GM19023 (cell line): Measurements from ENCODE around the gene ARID4A.
"Not testable (repeated sequence)": the region's sequence is repeated elsewhere in the genome, so short reads cannot be mapped to it uniquely, and the experiment has no call there.

Experiments used
- ATAC-seq: cut with Tn5 transposase; IDR thresholded peaks from one replicate; pipeline ENCODE4 v1.9.1; 2021; ENCODE audit warnings: mild to moderate bottlenecking, moderate library complexity; ENCODE audit not compliant: unreplicated experiment

ARID4A gene

DNA sequence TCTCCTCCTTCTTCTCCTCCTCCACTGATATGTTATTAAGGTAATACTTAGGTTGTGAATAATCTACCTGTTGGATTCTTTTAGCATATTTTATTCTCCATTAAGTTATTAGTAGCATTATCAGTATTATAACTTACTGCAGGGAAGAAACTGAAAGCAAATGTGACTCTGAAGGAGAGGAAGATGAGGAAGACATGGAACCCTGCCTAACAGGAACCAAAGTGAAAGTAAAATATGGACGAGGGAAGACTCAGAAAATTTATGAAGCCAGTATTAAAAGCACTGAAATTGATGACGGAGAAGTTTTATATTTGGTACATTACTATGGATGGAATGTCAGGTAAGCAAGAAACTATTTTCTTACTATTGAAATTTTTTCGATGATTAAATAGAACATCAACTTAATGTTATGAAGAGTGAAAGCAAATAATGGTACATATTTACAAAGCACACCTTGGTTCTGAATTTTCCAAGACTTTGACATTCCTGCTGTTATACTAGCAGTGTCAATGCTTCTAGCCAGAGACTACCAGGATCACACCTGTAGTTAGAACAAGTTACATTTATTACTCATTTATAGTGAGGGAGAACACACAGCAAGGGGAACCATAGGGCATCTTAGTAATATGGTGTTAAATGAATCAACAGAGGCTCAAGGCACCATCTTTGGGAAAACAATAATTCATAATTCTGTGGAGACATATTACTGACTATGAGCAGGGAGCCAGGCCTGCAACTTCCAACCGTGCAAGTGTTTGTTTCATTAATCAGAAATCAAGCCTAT is 55.4 kb downstream of the ARID4A start:
- ATAC-seq = no peak

DNA sequence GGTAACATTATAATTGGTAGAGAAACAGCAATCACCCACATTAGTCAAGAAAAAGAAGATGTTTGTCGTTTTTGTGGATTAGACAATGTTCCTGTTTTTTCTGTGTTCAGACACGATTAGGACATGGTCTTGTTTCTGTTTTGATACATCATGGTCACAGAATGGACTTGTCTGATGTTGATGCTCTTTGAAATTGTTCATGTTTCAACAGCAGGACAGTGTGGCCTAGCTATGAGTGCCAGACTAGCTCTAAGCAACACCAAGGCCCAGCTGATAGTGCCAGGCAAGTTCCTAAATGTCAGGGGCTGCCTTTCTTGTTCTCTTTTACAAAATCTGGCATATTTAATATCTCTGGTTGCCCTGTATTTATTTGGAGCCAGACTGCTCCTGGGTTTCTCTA is 56.5 kb downstream of the ARID4A start:
- no peak for ATAC-seq

DNA sequence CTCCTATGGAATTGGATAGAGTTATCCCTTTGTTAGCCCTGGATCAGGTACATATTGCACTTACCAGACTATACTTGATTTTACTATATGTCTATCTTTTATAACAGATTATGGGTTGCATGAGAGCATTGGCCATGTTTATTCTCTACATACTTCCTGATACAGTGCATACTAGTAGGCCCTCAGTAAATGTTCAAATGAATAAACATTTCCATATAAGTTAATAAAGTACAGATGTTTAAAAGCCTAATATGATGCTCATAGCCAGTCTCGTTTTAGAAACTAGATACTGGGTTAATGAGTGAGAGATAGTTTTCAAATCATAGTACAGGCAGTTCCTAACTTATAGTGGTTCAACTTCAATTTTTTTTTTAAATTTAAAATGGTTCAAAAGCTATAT is 57.9 kb downstream of the ARID4A start:
- no peak for ATAC-seq

DNA sequence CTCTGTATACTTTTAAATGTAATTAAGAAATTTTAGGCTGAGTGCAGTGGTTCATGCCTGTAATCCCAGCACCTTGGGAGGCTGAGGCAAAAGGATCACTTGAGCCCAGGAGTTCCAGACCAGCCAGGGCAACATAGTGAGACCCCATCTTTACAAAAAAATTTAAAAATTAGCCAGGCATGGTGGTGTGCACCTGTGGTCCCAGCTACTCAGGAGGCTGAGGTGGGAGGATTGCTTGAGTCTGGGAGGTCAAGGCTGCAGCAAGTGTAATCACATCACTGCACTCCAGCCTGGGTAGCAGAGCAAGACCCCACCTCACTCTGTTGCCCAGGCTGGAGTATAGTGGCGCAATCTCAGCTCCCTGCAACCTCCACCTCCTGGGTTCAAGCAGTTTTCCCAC is 63.9 kb downstream of the ARID4A start:
- not testable (repeated sequence) for ATAC-seq

DNA sequence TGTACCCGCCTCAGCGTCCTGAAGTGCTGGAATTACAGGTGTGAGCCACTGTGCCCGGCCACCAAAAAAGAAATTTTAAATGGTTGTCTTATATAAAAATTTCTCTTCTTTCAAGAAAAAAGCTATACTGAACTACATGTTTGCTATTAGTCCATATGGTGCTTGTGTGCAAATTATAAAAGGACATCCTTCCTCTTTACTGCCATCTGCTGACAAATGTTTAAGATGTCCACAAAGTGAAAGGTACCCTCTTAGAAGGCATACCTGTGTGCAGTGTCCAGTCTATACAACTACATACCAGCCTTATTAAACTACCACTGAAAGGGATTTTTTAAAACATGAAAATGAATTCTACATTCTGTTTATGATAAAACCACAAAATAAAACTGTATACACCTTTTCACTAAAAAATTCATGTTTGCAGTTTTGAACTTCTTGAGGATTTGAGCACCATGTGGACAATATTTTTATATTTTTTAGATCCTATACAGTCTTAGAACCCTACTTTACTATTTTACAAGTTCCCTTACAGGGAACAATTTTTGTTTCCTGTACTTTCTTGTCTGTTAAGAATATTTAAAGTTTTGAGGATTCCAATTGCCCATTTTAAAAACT is 64.5 kb downstream of the ARID4A start:
- no peak for ATAC-seq

DNA sequence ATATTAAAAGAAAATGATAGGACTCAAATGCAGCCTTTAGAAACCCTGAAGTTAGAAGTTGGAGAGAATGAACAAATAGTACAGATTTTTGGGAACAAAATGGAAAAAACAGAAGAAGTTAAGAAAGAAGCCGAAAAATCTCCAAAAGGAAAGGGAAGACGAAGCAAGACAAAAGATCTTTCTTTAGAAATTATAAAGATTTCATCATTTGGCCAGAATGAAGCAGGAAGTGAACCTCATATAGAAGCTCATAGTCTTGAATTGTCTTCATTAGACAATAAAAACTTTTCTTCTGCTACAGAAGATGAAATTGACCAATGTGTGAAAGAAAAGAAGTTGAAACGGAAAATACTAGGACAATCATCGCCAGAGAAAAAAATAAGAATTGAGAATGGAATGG is 66.0 kb downstream of the ARID4A start:
- ATAC-seq = no peak

DNA sequence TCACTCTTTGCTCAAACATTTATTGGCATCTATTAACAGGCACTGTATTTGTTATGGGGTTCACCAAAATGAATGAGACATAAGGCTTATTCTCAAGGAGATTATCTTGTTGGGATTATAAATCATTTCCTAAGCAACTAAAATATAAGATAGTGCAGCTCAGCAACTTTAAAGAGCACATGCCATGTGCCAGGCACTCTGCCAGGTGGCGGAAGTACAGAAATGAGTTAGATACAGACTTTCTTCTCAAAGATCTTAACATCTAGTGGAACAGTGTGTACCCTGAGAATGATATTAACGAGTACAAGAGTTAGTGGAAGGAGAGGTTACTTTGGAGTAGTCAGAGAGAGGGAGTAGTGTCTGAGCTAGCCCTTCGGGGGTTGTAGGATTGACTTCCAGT is 68.9 kb downstream of the ARID4A start:
- ATAC-seq = no peak

DNA sequence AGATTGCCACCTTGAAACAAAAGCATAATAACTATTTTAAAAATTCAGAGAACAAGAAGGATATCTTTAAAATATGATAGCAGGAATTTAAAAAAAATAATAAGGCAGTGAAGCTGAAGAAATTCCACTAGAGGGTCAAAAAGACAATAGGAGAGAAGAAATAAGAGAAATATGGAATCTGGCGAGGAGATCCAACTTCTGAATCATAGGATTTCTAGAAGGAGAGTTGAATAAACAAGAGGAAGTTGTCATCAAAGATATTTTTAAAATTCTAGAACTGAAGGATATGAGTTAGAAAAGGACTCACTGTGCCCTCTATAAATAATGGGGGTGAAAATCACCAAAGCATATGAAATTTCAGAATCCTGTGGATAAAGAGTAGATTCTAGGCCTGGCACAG is 70.6 kb downstream of the ARID4A start:
- ATAC-seq = no peak

DNA sequence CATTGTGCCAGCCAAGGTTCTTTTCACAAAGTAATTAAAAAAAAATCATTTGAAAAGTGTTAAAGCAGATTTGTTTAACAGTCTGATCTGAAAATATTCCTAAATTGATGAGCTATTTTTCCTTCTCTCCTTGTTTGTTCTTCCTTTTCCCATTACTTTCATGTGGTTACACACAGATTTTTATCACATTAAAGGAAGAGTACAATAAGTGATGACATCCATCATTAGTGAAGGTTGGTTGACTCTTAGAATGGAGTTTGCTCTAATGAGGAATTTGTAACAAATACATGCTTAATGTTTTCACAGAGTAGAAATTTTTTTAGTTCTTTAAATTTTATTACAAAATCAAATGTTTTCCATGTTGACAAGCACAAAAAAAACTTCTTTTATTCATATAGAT is 78.4 kb downstream of the ARID4A start:
- ATAC-seq = no peak

DNA sequence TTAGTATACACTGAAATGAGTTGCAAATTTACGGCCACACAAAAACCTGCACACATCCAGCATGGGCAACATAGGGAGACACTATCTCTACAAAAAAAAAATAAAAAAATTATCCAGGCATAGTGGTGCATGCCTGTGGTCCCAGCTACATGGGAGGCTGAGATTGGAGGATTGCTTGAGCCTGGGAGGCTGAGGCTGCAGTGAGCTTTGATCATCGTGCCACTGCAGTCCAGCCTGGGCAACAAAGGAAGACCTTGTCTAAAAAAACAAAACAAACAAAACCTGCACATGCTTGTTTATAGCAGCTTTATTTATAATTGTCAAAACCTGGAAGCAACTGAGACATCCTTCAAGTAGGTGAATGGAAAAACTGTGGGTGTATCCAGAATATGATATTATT is 92.5 kb downstream of the ARID4A start:
- no peak for ATAC-seq

DNA sequence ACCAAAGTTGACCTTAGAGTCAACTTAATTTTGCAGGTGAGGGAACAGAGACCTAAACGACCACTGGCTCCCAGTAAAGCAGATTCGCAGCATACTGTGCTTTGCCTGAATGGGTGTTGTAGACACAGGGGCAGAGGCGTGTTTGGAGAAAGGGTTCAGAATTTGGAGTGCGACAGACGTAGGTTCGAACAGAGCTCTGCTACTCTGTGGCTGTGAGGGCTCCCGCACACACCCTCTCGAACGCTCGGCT is 97.1 kb downstream of the ARID4A start:
- no peak for ATAC-seq

DNA sequence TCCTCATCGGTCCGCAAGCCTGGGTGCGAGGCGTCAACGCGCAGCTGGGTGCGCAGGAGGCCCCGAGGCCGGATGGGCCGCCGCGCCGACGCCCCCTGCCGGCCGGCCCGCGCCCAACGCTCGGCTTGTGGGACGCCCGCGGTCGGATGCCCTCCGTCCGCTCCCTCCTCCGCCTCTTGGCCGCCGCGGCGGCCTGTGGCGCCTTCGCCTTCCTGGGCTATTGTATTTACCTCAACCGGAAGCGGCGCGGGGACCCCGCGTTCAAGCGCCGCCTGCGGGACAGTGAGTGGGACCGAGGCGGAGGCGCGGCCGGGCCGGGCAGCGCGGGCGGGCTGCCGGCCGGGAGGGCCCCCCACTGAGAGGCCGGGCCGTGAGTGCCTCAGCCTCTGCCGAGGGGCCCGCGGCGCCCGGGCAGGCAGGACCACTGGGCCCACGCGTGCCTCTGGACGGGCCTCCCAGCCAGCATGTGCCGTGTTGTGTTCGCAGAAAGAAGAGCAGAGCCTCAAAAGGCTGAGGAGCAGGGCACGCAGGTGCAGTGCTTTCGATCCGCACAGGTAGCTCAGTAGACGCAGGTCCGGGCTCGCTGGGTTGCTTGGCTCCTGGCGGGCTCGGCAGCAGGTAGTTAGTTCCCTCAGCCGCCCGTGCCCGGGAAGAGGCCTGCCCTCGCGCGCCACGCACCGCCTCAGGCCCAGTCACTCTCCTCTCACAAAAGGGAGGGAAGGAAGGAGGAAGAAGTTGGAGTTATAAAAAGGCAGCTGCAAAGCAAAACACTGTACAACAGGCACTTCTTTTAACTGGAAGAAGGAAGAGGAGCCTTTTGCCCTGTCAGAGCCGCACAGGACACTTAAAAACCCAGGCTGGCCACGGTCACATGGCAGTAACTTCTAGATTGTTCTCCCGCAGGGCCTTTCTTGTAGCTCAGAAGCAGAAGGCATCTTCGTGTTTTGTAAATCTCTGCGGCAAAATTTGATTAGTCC is 97.7 kb downstream of the ARID4A start, which contains the start of gene TOMM20L:
Gene TOMM20L, plus strand, starts transcription at position 119 of the 977 bp plus-strand sequence. Its CDS starts 28 bp downstream, at position 147.
- ATAC-seq = peak; percentile 95

DNA sequence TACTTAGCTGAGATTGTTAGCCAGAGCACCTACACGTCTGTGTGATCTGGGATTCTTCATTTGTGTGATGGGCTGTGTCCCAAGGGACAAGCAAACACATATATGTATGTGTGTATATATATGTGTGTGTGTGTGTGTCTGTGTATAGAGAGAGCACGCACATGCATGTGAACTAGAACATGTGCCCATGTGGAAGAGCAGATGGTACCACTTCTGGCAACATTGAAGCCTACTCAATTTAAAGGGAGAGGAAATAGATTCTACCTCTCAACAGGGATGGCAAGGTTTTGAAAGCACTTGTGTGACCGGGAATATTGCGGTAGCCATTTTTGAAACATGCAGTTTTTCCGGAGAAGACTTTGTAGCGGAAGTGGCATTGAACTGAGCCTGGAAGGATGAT is 98.8 kb downstream of the ARID4A start:
- no peak for ATAC-seq

DNA sequence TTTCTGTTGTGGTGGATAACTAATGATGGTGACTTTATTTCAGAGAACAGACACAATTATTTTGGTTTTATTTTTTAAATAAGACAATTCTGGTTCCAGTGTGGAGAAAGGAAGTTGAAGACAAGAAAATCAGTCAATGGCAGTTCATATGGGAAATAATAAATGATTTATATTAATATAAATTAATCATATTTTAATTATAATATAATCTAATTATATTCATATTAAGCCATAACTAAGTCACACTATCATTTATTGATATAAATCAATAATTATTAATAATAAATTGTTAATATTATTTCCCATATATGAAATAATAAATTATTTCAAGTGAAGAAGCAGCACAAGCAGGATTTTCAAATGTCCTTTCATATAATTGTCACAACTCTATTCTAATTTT is 100.1 kb downstream of the ARID4A start:
- no peak for ATAC-seq

DNA sequence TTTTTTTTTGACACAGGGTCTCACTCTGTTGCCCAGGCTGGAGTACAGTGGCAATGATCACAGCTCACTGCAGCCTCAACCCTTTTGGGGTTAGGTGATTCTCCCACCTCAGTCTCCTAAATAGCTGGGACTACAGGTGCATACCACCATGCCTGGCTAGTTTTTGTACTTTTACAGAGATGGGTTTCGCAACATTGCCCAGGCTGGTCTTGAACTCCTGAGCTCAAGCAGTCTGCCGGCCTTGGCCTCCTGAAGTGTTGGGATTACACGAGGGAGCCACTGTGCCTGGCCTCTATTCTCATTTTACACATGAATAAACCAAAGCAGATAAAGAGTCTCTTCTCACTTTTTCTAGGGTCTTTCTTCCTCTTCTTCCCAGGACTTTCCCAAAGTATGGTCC is 100.5 kb downstream of the ARID4A start:
- no peak for ATAC-seq

DNA sequence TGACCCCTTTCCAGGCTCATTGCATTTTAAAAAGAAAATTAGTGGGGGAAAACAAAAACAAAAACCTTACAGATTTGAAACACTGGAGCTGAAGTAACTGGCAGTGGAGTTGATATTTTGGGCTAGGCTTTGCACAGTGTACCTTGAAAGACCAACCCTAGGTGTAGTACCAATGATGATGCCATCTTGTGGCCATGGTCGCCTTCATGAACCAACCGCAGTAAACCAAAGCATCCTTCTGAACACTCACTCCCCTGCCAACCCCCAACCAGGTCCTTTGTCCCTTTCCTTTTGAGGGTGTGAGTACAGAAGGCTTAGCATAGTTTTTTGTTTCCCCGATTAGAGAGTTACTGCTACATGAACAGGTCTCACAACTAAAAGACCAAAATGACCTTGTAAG is 103.2 kb downstream of the ARID4A start:
- ATAC-seq = no peak

DNA sequence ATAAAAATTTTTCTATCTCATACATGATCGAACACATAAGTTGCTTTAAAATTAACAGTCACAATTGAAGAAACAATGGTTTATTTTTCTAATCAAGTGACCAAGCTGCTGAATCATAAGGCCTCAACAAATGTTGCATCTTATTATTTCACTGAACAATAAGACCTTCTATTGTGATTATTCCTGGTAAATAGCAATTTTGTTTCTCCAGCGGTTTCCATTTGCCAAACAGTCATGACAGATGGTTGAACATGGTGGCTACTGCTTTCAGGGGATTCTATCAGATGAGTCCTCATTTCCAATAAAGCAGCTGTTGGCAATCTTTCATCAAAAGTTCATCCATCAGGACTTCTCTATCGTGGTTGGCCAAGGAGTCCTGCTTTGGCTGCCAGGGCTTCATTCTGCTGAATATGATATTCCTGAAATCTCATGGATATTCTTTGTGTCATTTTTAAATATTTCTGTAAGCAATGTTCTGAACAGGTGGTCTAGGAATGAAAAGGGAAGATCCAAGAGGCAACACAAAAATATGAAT is 110.4 kb downstream of the ARID4A start:
- no peak for ATAC-seq

DNA sequence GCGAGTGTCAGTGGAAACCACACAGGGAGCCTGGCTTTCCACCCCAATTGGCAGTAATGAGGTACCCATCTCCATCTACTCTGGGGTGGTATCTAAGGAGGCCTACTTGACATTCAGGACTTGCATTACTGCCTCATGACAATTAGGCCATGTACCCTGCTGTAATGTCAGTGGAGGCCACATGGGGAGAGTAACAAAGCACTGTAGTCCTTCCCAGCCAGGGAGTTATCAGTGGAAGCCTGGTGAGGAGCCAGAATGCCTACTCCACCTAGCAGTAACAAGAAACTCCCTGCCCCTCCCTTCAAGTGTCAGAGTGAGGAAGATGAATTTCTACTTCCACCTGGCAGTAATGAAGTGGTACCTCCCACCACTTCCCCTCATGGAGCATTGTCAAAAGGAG is 116.5 kb downstream of the ARID4A start:
- no peak for ATAC-seq

DNA sequence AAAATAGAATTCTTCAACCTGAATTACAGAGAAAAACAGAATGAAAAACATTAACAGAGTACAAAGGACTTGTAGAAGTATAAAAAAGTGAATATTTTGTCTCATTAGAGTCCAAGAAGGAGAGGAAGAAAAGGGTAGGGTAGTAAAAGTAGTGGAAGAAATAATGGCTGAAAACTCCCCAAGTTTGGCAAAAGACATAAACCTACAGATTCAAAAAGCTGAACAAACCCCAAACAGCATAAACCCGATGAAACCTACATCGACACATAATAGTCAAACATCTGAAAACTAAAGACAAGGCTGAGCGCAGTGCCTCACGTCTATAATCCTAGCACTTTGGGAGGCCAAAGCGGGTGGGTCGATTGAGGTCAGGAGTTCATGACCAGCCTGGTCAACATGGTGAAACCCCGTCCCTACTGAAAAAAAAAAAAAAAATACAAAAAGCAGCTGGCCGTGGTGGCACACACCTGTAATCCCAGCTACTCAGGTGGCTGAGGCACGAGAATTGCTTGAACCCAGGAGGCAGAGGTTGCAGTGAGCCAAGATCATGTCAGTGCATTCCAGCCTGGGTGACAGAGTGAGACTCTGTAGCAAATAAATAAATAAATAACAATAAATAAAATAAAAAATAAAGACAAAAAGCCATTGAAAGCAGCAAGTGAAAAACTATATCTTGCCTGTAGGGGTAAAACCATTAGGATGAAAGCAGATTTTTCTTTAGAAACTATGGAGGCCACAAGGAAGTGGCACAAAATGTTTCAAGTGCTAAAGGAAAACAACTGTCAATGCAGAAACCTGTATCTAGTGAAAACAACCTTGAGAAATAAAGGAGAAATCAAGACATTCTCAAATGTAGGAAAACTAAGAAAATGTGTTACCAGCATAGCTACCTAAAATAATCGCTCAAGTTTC is 117.5 kb downstream of the ARID4A start:
- no peak for ATAC-seq

DNA sequence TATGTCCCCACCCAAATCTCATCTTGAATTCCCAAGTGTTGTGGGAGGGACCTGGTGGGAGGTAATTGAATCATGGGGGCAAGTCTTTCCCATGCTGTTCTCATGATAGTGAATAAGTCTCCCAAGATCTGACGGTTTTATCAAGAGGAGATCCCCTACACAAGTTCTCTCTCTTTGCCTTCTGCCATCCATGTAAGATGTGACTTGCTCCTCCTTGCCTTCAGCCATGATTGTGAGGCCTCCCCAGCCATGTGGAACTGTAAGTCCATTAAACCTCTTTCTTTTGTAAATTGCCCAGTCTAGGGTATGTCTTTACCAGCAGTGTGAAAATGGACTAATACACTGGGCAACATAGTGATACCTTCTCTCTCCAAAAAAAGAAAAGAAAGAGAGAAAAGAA is 118.6 kb downstream of the ARID4A start:
- not testable (repeated sequence) for ATAC-seq
